ENCODE measurements around the gene RPL36AL.
A peak's percentile ranks its signal among the peaks of the same experiment; 100 is the strongest.
"Not testable (repeated sequence)": the region's sequence is repeated elsewhere in the genome, so short reads cannot be mapped to it uniquely, and the experiment has no call there.

RPL36AL gene

DNA sequence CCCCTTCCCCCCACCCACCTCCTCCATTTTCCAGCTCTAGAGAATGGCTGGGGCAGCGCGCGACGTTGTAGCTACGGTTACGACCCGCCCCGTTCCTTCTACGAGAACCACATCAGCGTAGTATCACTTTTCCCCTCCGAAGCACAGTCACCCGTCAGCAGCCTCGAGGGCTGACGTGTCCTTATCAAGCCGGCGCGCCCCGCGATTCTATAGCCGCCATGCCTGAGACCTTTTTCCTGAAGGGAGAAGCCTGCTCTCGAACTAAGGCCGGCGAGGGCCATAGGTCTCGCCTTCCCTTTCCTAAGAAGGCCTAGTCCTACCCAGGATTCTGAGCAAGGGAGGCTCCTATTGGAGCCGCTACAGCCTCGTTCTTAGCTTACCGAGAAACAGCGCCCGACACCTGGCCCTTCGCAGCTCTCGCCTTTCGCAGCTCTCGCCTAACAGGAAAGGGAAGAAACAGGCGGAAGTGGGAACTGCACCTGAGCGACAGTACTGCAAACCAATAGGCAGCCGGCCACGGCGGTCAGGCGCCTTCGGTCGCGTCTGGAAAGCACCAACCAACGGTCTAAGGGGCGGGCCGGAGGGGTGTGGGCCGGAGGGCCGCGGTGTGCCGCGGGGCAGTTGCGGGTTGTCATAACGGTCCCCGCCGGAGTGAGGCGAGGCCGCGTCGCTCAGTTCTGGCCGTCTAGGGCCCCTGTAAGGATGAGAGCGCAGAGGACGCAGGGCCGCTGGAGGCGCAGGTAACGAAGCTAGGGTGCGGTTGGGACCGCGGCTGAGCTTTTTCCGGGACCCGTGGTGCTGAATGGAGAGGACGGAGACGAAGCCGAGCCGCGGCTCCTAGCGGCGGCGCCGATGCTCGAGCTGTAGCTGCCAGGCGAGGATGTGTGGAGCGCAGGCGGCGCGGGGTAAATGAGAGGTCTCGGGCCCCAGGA lies at the start of gene RPL36AL, which contains the start of gene MGAT2:
Gene RPL36AL, minus strand, starts transcription at position 445 of the 932 bp plus-strand sequence. CDS start 1,522 bp downstream, outside the sequence.
Gene MGAT2, plus strand, starts transcription at position 618 of the 932 bp plus-strand sequence. CDS start 470 bp downstream, outside the sequence.
- peak within 1 kb of the TSS; percentile 95 for H3K4me3 ChIP-seq (ENCODE audit: low read depth, low read length)
- TF ChIP-seq, protein P1, sequence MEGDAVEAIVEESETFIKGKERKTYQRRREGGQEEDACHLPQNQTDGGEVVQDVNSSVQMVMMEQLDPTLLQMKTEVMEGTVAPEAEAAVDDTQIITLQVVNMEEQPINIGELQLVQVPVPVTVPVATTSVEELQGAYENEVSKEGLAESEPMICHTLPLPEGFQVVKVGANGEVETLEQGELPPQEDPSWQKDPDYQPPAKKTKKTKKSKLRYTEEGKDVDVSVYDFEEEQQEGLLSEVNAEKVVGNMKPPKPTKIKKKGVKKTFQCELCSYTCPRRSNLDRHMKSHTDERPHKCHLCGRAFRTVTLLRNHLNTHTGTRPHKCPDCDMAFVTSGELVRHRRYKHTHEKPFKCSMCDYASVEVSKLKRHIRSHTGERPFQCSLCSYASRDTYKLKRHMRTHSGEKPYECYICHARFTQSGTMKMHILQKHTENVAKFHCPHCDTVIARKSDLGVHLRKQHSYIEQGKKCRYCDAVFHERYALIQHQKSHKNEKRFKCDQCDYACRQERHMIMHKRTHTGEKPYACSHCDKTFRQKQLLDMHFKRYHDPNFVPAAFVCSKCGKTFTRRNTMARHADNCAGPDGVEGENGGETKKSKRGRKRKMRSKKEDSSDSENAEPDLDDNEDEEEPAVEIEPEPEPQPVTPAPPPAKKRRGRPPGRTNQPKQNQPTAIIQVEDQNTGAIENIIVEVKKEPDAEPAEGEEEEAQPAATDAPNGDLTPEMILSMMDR (IDR thresholded peaks at IDR 0.05; ENCODE audit: borderline replicate concordance, insufficient read depth, low read depth, low read length), result peak; percentile 37; the same call in 1 of the 2 replicates

DNA sequence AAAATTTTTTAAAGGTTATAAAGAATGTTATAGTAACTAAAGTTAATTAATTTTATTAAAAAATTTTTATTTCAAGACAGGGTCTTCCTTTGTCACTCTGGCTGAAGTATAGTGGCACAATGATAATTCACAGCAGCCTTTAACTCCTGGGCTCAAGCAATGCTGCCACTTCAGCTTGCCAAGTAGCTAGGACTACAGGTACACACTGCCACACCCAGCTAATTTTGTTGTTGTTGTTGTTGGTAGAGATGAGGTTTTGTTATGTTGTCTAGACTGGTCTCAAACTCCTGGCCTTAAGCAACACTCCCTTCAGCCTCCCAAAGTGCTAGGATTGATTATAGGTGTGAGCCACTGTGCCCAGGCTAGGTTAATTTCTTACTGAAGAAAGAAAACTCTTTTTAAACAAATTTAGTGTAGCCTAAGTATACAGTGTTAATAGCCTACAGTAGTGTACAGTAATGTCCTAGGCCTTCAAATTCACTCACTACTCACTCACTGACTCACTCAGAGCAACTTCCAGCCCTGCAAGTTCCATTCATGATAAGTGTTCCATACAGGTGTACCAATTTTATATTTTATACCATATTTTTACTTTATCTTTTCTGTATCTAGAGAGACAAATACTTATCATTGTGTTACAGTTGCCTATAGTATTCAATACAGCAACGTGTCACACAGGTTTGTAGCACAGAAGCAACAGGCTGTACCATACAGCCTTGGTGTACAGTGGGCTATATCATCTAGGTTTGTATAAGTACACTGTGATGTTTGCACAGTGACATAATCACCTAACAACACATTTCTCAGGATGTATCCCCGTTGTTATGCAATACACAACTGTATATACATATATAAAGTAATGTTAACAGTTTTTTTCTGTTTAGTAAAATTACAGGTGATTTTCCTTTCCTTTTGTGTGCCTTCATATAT lies 39.4 kb upstream of the RPL36AL start:
- TF ChIP-seq, protein P1 (IDR thresholded peaks at IDR 0.05; ENCODE audit: borderline replicate concordance, insufficient read depth, low read depth, low read length), result no peak
- no peak overlapping the region for H3K4me3 ChIP-seq (ENCODE audit: low read depth, low read length)

DNA sequence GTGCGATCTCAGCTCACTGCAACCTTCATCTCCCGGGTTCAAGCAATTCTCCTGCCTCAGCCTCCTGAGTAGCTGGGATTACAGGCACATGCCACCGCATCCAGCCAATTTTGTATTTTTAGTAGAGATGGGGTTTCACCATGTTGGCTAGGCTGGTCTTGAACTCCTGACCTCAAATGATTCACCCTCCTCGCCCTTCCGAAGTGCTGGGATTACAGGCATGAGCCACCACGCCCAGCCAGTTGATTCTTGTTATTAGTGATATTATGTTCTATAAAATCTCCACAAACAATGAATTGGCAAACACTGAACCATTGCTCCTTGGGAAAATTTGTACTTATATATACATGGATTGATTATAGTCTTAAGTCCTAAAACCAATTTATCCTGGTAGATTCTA lies 37.1 kb upstream of the RPL36AL start:
- not testable (repeated sequence) for H3K4me3 ChIP-seq (ENCODE audit: low read depth, low read length)

DNA sequence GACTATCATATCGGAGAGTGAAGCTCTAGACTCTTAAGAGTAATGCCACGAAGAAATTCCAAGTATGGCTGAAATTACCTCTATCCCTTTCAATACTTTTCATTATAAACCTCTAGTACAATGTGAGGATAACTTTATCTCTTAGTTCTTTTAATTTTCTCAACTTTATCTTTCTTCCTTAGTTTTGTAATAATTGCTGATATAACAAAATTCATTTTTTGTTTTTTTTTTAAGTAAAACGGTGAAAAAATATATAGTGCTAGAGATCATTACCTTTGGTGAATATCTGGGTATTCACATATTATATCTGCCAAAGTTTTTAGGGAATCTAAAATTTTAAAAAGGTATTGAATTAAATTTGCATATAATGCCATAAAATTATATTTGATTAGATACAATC lies 34.1 kb upstream of the RPL36AL start:
- H3K4me3 ChIP-seq (ENCODE audit: low read depth, low read length), result no peak overlapping the region
- TF ChIP-seq, protein P1 (IDR thresholded peaks at IDR 0.05; ENCODE audit: borderline replicate concordance, insufficient read depth, low read depth, low read length), result no peak

DNA sequence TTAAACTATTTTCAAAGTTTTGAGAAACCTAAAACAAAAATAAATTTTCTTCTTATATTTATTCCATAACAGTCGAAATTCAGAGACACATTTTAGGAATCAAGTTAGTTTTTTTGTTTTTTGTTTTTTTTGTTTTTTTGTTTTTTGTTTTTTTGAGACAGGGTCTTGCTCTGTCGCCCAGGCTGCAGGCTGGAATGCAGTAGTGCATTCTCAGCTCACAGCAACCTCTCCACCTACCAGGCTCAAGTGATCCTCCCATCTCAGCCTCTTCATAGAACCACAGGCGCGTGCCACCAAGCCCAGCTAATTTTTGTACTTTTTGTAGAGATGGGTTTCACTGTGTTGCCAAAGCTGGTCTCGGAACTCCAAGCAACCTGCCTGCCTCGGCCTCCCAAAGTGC lies 33.1 kb upstream of the RPL36AL start:
- H3K4me3 ChIP-seq (ENCODE audit: low read depth, low read length), result no peak overlapping the region
- TF ChIP-seq, protein P1 (IDR thresholded peaks at IDR 0.05; ENCODE audit: borderline replicate concordance, insufficient read depth, low read depth, low read length), result no peak

DNA sequence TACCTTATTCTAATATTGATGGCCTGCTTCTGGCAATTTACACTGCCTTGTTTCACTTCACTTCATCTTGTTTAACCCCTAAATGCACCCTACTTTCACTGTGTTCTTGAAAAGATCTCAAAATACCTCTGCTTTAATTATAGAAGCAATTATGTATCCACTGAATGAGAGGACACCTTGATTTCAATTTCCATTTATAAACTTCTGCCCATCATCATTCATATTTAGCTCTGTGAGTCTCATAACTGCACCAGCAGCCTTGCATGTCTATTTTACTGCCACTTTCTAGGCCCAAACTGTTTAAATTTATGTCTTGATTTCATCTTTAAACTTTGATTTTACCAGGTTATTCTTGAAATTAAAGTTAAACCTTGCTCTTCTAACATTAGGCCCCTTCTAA lies 21.7 kb upstream of the RPL36AL start:
- TF ChIP-seq, protein P1 (IDR thresholded peaks at IDR 0.05; ENCODE audit: borderline replicate concordance, insufficient read depth, low read depth, low read length), result no peak
- no peak overlapping the region for H3K4me3 ChIP-seq (ENCODE audit: low read depth, low read length)

DNA sequence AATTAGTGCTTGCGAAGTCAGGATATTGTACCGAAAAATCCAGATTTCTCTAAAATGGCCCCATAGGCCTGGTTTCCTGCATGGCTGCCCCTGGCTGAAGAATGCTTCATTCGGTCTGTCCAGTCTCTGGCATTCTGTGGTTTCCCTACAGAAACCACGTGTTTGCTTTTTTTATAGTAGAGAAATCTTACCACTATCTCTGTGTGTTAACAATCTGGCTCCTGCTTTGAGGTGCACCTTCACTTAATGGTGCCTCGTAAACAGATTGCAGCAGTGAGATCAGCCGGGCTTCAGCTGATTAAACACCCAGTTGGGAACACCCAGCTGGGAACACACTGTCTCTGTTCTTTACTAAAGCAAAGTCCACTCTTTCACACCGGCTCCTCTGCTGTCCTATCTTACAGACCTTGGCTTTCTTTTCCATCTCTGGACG lies 21.3 kb upstream of the RPL36AL start:
- no peak overlapping the region for H3K4me3 ChIP-seq (ENCODE audit: low read depth, low read length)

More for the DNA sequence above, 21.3 kb upstream of the RPL36AL start:
- TF ChIP-seq, protein P1 (IDR thresholded peaks at IDR 0.05; ENCODE audit: borderline replicate concordance, insufficient read depth, low read depth, low read length), result no peak

All from GM12875 (cell line).